CD4-positive, alpha-beta T cell (primary cell): Measurements from ENCODE around the gene TRH. TPM values are rescaled to one million over a fixed set of nuclear protein-coding genes. Genes with fewer than 3 reads are reported as not detected.

ENCODE experiments used
- ATAC-seq: fragments of 200-7000 bp; cut with Tn5 transposase; one replicate; pipeline ENCODE4 v1.10.0; 2022; ENCODE audit warnings: mild to moderate bottlenecking; ENCODE audit not compliant: poor library complexity
- CTCF ChIA-PET: fragments of 350-600 bp; sonication (Branson Sonifier 250); formaldehyde crosslinking; loops from one replicate; lab custom pipeline; 2021; ENCODE audit warnings: antibody characterized with exemption, inconsistent platforms; lab: Charles Lee
- POLR2A ChIA-PET: fragments of 350-600 bp; sonication (Branson Sonifier 250); formaldehyde crosslinking; loops from one replicate; lab custom pipeline; 2021; ENCODE audit warnings: antibody characterized with exemption, inconsistent platforms; lab: Charles Lee
- DNase-seq, 14 experiments: peaks; one replicate each; pipeline ENCODE4 v3.0.0-alpha.2; 2013 to 2020; ENCODE audit warnings: mixed read lengths in 2 of 14
- H3K27ac ChIP-seq, 2 donors: one replicate each; pipeline versions ENCODE4 v1.5.1 to v1.7.0; 2013; ENCODE audit warnings: low read length in 2 of 2, low read depth in 1 of 2, mild to moderate bottlenecking in 1 of 2
- H3K27me3 ChIP-seq, 2 experiments: 1 replicate in 1 of 2; 2 replicates in 1 of 2; pipeline versions ENCODE4 v1.6.1 to v1.7.0; 2013; ENCODE audit warnings: low read length in 2 of 2, control low read depth in 1 of 2, mild to moderate bottlenecking in 1 of 2, moderate library complexity in 1 of 2; ENCODE audit not compliant: insufficient read depth in 2 of 2, control insufficient read depth in 1 of 2
- H3K36me3 ChIP-seq: one replicate; pipeline ENCODE4 v1.6.1; 2013; ENCODE audit warnings: low read length, control low read depth; ENCODE audit not compliant: insufficient read depth
- H3K4me1 ChIP-seq: one replicate; pipeline ENCODE4 v1.6.1; 2013; ENCODE audit warnings: low read length, control low read depth; ENCODE audit not compliant: insufficient read depth
- H3K4me3 ChIP-seq: one replicate; pipeline ENCODE4 v1.5.1; 2013; ENCODE audit warnings: mild to moderate bottlenecking, low read length, moderate library complexity
- H3K9me3 ChIP-seq, 2 experiments: 1 replicate in 1 of 2; 2 replicates in 1 of 2; pipeline versions ENCODE4 v1.6.1 to v1.7.0; 2013; ENCODE audit warnings: low read length in 2 of 2, mild to moderate bottlenecking in 2 of 2, control low read depth in 1 of 2, moderate library complexity in 1 of 2; ENCODE audit not compliant: control insufficient read depth in 1 of 2, insufficient read depth in 1 of 2
- H3K27ac Mint-ChIP-seq: one replicate; pipeline ENCODE4 v1.8.0; 2020; ENCODE audit warnings: mixed read lengths
- H3K27me3 Mint-ChIP-seq: one replicate; pipeline ENCODE4 v1.8.0; 2021; ENCODE audit warnings: mixed read lengths
- H3K36me3 Mint-ChIP-seq: one replicate; pipeline ENCODE4 v1.8.0; 2021; ENCODE audit warnings: low read depth, mixed read lengths
- H3K4me1 Mint-ChIP-seq: one replicate; pipeline ENCODE4 v1.8.0; 2021; ENCODE audit warnings: low read depth, mixed read lengths
- H3K4me3 Mint-ChIP-seq: one replicate; pipeline ENCODE4 v1.8.0; 2020; ENCODE audit warnings: mild to moderate bottlenecking, mixed read lengths
- H3K9me3 Mint-ChIP-seq: one replicate; pipeline ENCODE4 v1.8.0; 2020; ENCODE audit warnings: mixed read lengths
- CTCF ChIP-seq: fragments of 200-600 bp; IDR thresholded peaks from one replicate; pipeline ENCODE4 v1.8.0; 2022; ENCODE audit warnings: antibody characterized with exemption, mild to moderate bottlenecking
- intact Hi-C, 2 experiments: fragments of 100-400 bp; cut with DNase I in 1 of 2; cut with micrococcal nuclease in 1 of 2; formaldehyde crosslinking; loops; one replicate each; pipeline versions ENCODE4 v1.15.1 to v1.9.0; 2023 to 2025; cut with DNase I, micrococcal nuclease
- total RNA-seq, 174 experiments: library from RNA in 2 of 174; stranded (reverse) in 2 of 174; gene quantifications; one replicate each; pipeline ENCODE4 v1.2.3 and lab custom pipeline; 2021 to 2026

The TRH gene
- total RNA-seq, 2 experiments from 2014 or later, result not detected

DNA sequence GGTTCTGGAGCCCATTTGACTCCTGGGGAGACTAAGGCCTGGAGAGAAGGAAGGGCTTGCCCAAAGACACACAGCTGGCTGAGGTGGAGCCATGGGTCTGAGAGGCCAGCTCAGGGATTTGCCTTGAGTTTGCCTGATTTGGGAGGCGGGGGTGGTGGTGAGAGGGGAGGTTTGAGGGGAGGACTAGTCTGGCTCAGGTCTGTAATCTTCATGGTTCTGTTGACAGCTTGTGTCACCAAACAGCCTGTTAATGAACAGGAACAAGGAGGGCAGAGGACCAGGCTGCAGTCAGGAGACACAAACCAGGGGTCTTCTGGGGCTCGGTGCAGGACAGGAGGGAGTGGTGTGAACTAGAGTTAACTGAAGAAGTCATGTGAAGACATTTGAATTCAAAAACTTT lies 3.6 kb downstream of the TRH start:
- no peak for TF ChIP-seq CTCF
- ATAC-seq (no peak), DNase-seq (no peak)
- Histone ChIP-seq H3K4me1 (peaks cover 17% of the 10 kb centered on the region), H3K36me3 (no peaks in the 10 kb centered on the region), H3K9me3 (peaks cover 0 to 13% of the 10 kb centered on the region in 2 experiments), H3K27me3 (peaks cover 47% of the 10 kb centered on the region in 2 experiments), H3K4me3 (no peak overlapping the region), H3K27ac (no peak overlapping the region)
- no peaks in the 10 kb centered on the region for H3K9me3 Mint-ChIP-seq
- CTCF ChIA-PET, result no interaction called here
- no peak overlapping the region for H3K4me3 Mint-ChIP-seq
- peaks cover 9% of the 10 kb centered on the region for H3K4me1 Mint-ChIP-seq
- H3K27ac Mint-ChIP-seq, result no peak overlapping the region
- POLR2A ChIA-PET, result no interaction called here
- intact Hi-C loops, result no loop called here
- H3K36me3 Mint-ChIP-seq, result no peaks in the 10 kb centered on the region
- H3K27me3 Mint-ChIP-seq, result peaks cover 80% of the 10 kb centered on the region

DNA sequence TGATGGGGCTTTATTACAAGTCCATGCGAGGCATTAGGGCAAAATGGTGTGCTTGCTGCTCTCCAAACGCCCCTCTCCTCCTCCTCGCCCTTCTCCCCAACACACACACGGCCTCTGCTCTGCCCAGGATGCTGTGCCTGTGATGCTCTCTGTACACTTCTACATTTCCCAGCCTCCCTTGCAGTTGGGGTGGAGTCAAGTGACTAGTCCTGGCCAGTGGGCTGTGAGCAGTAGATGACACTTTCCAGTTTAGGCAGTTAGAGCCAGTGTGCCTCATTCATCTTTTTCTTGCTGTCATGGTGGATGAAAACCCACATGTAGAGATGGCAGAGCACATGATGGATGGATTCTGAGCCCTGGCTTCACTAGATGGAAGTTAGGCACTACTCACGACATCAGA lies 5.4 kb downstream of the TRH start:
- Histone ChIP-seq H3K27ac (no peak overlapping the region), H3K9me3 (peaks cover 0 to 13% of the 10 kb centered on the region in 2 experiments), H3K4me1 (peaks cover 11% of the 10 kb centered on the region), H3K36me3 (no peaks in the 10 kb centered on the region), H3K4me3 (no peak overlapping the region), H3K27me3 (peaks cover 32 to 37% of the 10 kb centered on the region in 2 experiments)
- H3K36me3 Mint-ChIP-seq, result no peaks in the 10 kb centered on the region
- H3K27ac Mint-ChIP-seq, result no peak overlapping the region
- H3K4me1 Mint-ChIP-seq, result peaks cover 9% of the 10 kb centered on the region
- ATAC-seq (no peak), DNase-seq (no peak)
- no peak overlapping the region for H3K4me3 Mint-ChIP-seq
- TF ChIP-seq CTCF, result no peak
- ChIA-PET CTCF (no interaction called here), POLR2A (no interaction called here)
- H3K9me3 Mint-ChIP-seq, result no peaks in the 10 kb centered on the region
- intact Hi-C loops, result no loop called here
- H3K27me3 Mint-ChIP-seq, result peaks cover 68% of the 10 kb centered on the region

DNA sequence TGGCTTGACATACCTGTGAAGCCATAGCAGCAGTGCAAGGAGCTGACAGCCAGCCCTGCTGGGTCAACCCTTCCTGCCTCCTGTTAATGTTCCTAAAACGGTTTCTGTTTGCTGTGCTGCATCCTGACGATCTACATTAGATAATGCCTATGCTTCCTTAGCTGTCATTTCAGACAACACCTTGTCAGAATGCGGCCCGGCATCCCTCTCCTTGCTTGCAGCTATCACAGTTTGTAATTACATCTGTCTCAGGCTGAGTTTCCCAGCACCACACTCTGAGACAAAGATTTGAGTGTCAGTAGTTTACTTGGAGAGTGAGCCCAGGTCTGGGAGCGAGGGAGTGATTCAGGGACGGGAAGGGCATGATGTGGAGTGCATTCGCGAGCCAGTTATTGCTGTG lies 9.0 kb downstream of the TRH start:
- no peaks in the 10 kb centered on the region for H3K36me3 Mint-ChIP-seq
- CTCF ChIA-PET, result no interaction called here
- Histone ChIP-seq H3K9me3 (no peaks in the 10 kb centered on the region), H3K4me1 (no peaks in the 10 kb centered on the region), H3K4me3 (no peak overlapping the region), H3K27ac (no peak overlapping the region), H3K27me3 (peaks cover 2 to 4% of the 10 kb centered on the region in 2 experiments), H3K36me3 (no peaks in the 10 kb centered on the region)
- no peaks in the 10 kb centered on the region for H3K9me3 Mint-ChIP-seq
- peaks cover 35% of the 10 kb centered on the region for H3K27me3 Mint-ChIP-seq
- no peak for TF ChIP-seq CTCF
- intact Hi-C loops, result no loop called here
- ATAC-seq (no peak), DNase-seq (no peak)
- no peak overlapping the region for H3K27ac Mint-ChIP-seq
- H3K4me1 Mint-ChIP-seq, result no peaks in the 10 kb centered on the region
- no peak overlapping the region for H3K4me3 Mint-ChIP-seq
- POLR2A ChIA-PET, result no interaction called here
